BLaER1 treated with 17β-estradiol and CSF1 and Interleukin-3, amounts not matched to agents 10 nM and 100 nM (cell line): ENCODE data around the gene OR2K2.
"Not testable (repeated sequence)": the region's sequence is repeated elsewhere in the genome, so short reads cannot be mapped to it uniquely, and the experiment has no call there.

Experiments used
- H3K27ac ChIP-seq, 11 experiments: shearing (Covaris generic); formaldehyde crosslinking; 2 replicates each; pipeline ENCODE4 v1.8.1; 2022
- H3K27me3 ChIP-seq, 11 experiments: shearing (Covaris generic); formaldehyde crosslinking; 2 replicates each; pipeline ENCODE4 v1.8.1; 2022
- H3K36me3 ChIP-seq, 11 experiments: shearing (Covaris generic); formaldehyde crosslinking; 2 replicates each; pipeline ENCODE4 v1.8.1; 2022
- H3K4me1 ChIP-seq, 10 experiments: shearing (Covaris generic); formaldehyde crosslinking; 2 replicates each; pipeline ENCODE4 v1.8.1; 2022
- H3K4me2 ChIP-seq, 11 experiments: shearing (Covaris generic); formaldehyde crosslinking; 2 replicates each; pipeline ENCODE4 v1.8.1; 2022
- H3K4me3 ChIP-seq, 10 experiments: shearing (Covaris generic); formaldehyde crosslinking; 2 replicates each; pipeline ENCODE4 v1.8.1; 2022
- H3K9ac ChIP-seq, 11 experiments: shearing (Covaris generic); formaldehyde crosslinking; 2 replicates each; pipeline ENCODE4 v1.8.1; 2022
- H3K9me3 ChIP-seq, 11 experiments: shearing (Covaris generic); formaldehyde crosslinking; replicated peaks in 1 of 11; 2 replicates each; pipeline ENCODE4 v1.8.1; 2022
- H4K20me1 ChIP-seq, 11 experiments: shearing (Covaris generic); formaldehyde crosslinking; 2 replicates each; pipeline ENCODE4 v1.8.1; 2022
- Cebpa-rat ChIP-seq, 11 experiments: shearing (Covaris generic); IDR thresholded peaks; 2 replicates each; pipeline ENCODE4 v1.8.1; 2022

The OR2K2 gene

GRCh38 chr9:111298731-111299598, 31.1 kb downstream of the OR2K2 start:
- no peak for TF ChIP-seq Cebpa-rat (IDR thresholded peaks at IDR 0.05)
- no peaks in the 10 kb centered on the region for H4K20me1 ChIP-seq
- H3K27me3 ChIP-seq: no peaks in the 10 kb centered on the region
- peak overlapping the region in 3 of 11 experiments; percentile 42 to 64 (median 58); a peak in 4 of 22 replicates for H3K4me2 ChIP-seq
- no peaks in the 10 kb centered on the region for H3K36me3 ChIP-seq
- peaks cover 0 to 7% (median 0%) of the 10 kb centered on the region in 10 experiments; a peak in 1 of 20 replicates for H3K4me1 ChIP-seq
- peaks cover 0 to 6% (median 4%) of the 10 kb centered on the region in 11 experiments; a peak in 3 of 22 replicates for H3K9me3 ChIP-seq
- peak overlapping the region in 1 of 11 experiments; percentile 9; a peak in 1 of 22 replicates for H3K9ac ChIP-seq
- H3K27ac ChIP-seq: no peak overlapping the region
- no peak overlapping the region for H3K4me3 ChIP-seq

GRCh38 chr9:111298111-111298510, 31.9 kb downstream of the OR2K2 start:
- no peak for TF ChIP-seq Cebpa-rat (IDR thresholded peaks at IDR 0.05)
- Histone ChIP-seq H3K4me2 (no peak overlapping the region), H4K20me1 (no peaks in the 10 kb centered on the region), H3K4me3 (no peak overlapping the region), H3K36me3 (no peaks in the 10 kb centered on the region), H3K4me1 (peaks cover 0 to 7% (median 0%) of the 10 kb centered on the region in 10 experiments; a peak in 1 of 20 replicates), H3K9me3 (peaks cover 0 to 6% (median 4%) of the 10 kb centered on the region in 11 experiments; a peak in 3 of 22 replicates), H3K27ac (no peak overlapping the region), H3K27me3 (no peaks in the 10 kb centered on the region), H3K9ac (no peak overlapping the region)

- Histone ChIP-seq H3K9ac (no peak overlapping the region), H3K27me3 (no peaks in the 10 kb centered on the region), H3K4me1 (peaks cover 0 to 7% (median 0%) of the 10 kb centered on the region in 10 experiments; a peak in 1 of 20 replicates), H4K20me1 (no peaks in the 10 kb centered on the region), H3K9me3 (peaks cover 0 to 6% (median 4%) of the 10 kb centered on the region in 11 experiments; a peak in 3 of 22 replicates), H3K36me3 (no peaks in the 10 kb centered on the region), H3K4me3 (no peak overlapping the region), H3K27ac (no peak overlapping the region), H3K4me2 (no peak overlapping the region)
- no peak for TF ChIP-seq Cebpa-rat (IDR thresholded peaks at IDR 0.05)
These were observed 32.8 kb downstream of the OR2K2 start for GRCh38 chr9:111297066-111297824.

GRCh38 chr9:111294691-111295451, 35.2 kb downstream of the OR2K2 start:
- Histone ChIP-seq H3K4me3 (no peak overlapping the region), H4K20me1 (no peaks in the 10 kb centered on the region), H3K9me3 (peaks cover 0 to 6% (median 4%) of the 10 kb centered on the region in 11 experiments; a peak in 3 of 22 replicates), H3K27ac (no peak overlapping the region), H3K9ac (no peak overlapping the region), H3K27me3 (no peaks in the 10 kb centered on the region), H3K4me1 (peaks cover 0 to 7% (median 0%) of the 10 kb centered on the region in 10 experiments; a peak in 1 of 20 replicates), H3K36me3 (no peaks in the 10 kb centered on the region), H3K4me2 (no peak overlapping the region)
- TF ChIP-seq Cebpa-rat (IDR thresholded peaks at IDR 0.05): no peak

GRCh38 chr9:111287127-111287526, 42.9 kb downstream of the OR2K2 start:
- no peaks in the 10 kb centered on the region for H4K20me1 ChIP-seq
- H3K9me3 ChIP-seq: no peaks in the 10 kb centered on the region
- H3K36me3 ChIP-seq: no peaks in the 10 kb centered on the region
- TF ChIP-seq Cebpa-rat (IDR thresholded peaks at IDR 0.05): no peak
- H3K27me3 ChIP-seq: no peaks in the 10 kb centered on the region
- no peak overlapping the region for H3K27ac ChIP-seq
- no peak overlapping the region for H3K4me2 ChIP-seq
- no peak overlapping the region for H3K9ac ChIP-seq
- no peak overlapping the region for H3K4me3 ChIP-seq
- peaks cover 0 to 48% (median 0%) of the 10 kb centered on the region in 10 experiments; a peak in 5 of 20 replicates for H3K4me1 ChIP-seq

GRCh38 chr9:111284703-111285102, 45.3 kb downstream of the OR2K2 start:
- no peaks in the 10 kb centered on the region for H3K27me3 ChIP-seq
- no peak for TF ChIP-seq Cebpa-rat (IDR thresholded peaks at IDR 0.05)
- H3K27ac ChIP-seq: peak overlapping the region in 1 of 11 experiments; percentile 10; a peak in 2 of 22 replicates
- H3K9me3 ChIP-seq: no peaks in the 10 kb centered on the region
- no peak overlapping the region for H3K9ac ChIP-seq
- H3K4me2 ChIP-seq: peak overlapping the region in 2 of 11 experiments; percentile 28 to 61; a peak in 4 of 22 replicates
- H4K20me1 ChIP-seq: no peaks in the 10 kb centered on the region
- H3K36me3 ChIP-seq: no peaks in the 10 kb centered on the region
- no peak overlapping the region; a peak in 1 of 20 replicates for H3K4me3 ChIP-seq
- H3K4me1 ChIP-seq: peaks cover 0 to 52% (median 0%) of the 10 kb centered on the region in 10 experiments; a peak in 5 of 20 replicates

- Histone ChIP-seq H3K4me2 (peak overlapping the region in 2 of 11 experiments; percentile 41 to 61; a peak in 4 of 22 replicates), H3K36me3 (no peaks in the 10 kb centered on the region), H3K4me3 (no peak overlapping the region), H3K27me3 (no peaks in the 10 kb centered on the region), H3K9me3 (no peaks in the 10 kb centered on the region), H3K9ac (no peak overlapping the region), H3K27ac (peak overlapping the region in 2 of 11 experiments; percentile 39 to 45; a peak in 1 of 22 replicates), H4K20me1 (no peaks in the 10 kb centered on the region), H3K4me1 (peaks cover 0 to 39% (median 0%) of the 10 kb centered on the region in 10 experiments; a peak in 4 of 20 replicates)
- no peak for TF ChIP-seq Cebpa-rat (IDR thresholded peaks at IDR 0.05)
These were observed 47.2 kb downstream of the OR2K2 start for GRCh38 chr9:111282845-111283244.

GRCh38 chr9:111280795-111281194, 49.2 kb downstream of the OR2K2 start:
- H3K4me1 ChIP-seq: peaks cover 0 to 39% (median 2%) of the 10 kb centered on the region in 10 experiments; a peak in 7 of 20 replicates
- H4K20me1 ChIP-seq, H3K27me3 ChIP-seq, H3K36me3 ChIP-seq, H3K9me3 ChIP-seq, H3K4me2 ChIP-seq, H3K4me3 ChIP-seq, H3K9ac ChIP-seq, H3K27ac ChIP-seq: not testable (repeated sequence)
